Measurements from ENCODE around the gene CLEC4F. TPM values are rescaled to one million over a fixed set of nuclear protein-coding genes. Genes with fewer than 3 reads are reported as not detected.
"Not testable (repeated sequence)": the region's sequence is repeated elsewhere in the genome, so short reads cannot be mapped to it uniquely, and the experiment has no call there.

CLEC4F gene
- total RNA-seq, 1 donor from 2014 or later: not detected

GRCh38 chr2:70801607-70802263, 18.7 kb downstream of the CLEC4F start:
- Mint-ChIP-seq H3K27ac (ENCODE audit: unreplicated experiment) (no peak overlapping the region), H3K9me3 (peaks cover 4% of the 10 kb centered on the region), H3K36me3 (ENCODE audit: low read depth) (peaks cover 2% of the 10 kb centered on the region), H3K4me3 (no peak overlapping the region), H3K4me1 (peaks cover 5% of the 10 kb centered on the region), H3K27me3 (ENCODE audit: low read depth) (peaks cover 15% of the 10 kb centered on the region)
- no peak for DNase-seq (ENCODE audit: low read depth, low spot score)
- no peak for TF ChIP-seq CTCF (conservative IDR thresholded peaks at IDR 0.05)

- no peak for TF ChIP-seq CTCF (conservative IDR thresholded peaks at IDR 0.05)
- peaks cover 4% of the 10 kb centered on the region for H3K9me3 Mint-ChIP-seq
- no peak for DNase-seq (ENCODE audit: low read depth, low spot score)
- peaks cover 5% of the 10 kb centered on the region for H3K4me1 Mint-ChIP-seq
- H3K27me3 Mint-ChIP-seq (ENCODE audit: low read depth): peaks cover 24% of the 10 kb centered on the region
- no peak overlapping the region for H3K4me3 Mint-ChIP-seq
- peaks cover 2% of the 10 kb centered on the region for H3K36me3 Mint-ChIP-seq (ENCODE audit: low read depth)
- no peak overlapping the region for H3K27ac Mint-ChIP-seq (ENCODE audit: unreplicated experiment)
These were observed 20.7 kb downstream of the CLEC4F start for GRCh38 chr2:70799706-70800105.

- H3K4me3 Mint-ChIP-seq; H3K4me1 Mint-ChIP-seq; H3K27ac Mint-ChIP-seq (ENCODE audit: unreplicated experiment); DNase-seq (ENCODE audit: low read depth, low spot score); H3K36me3 Mint-ChIP-seq (ENCODE audit: low read depth); H3K9me3 Mint-ChIP-seq: not testable (repeated sequence)
- peaks cover 34% of the 10 kb centered on the region for H3K27me3 Mint-ChIP-seq (ENCODE audit: low read depth)
These were observed 22.4 kb downstream of the CLEC4F start for GRCh38 chr2:70797996-70798395.

- H3K27me3 Mint-ChIP-seq (ENCODE audit: low read depth): peaks cover 36% of the 10 kb centered on the region
- peaks cover 2% of the 10 kb centered on the region for H3K36me3 Mint-ChIP-seq (ENCODE audit: low read depth)
- H3K4me3 Mint-ChIP-seq: no peak overlapping the region
- H3K9me3 Mint-ChIP-seq: peaks cover 8% of the 10 kb centered on the region
- H3K27ac Mint-ChIP-seq (ENCODE audit: unreplicated experiment): no peak overlapping the region
- peaks cover 5% of the 10 kb centered on the region for H3K4me1 Mint-ChIP-seq
- DNase-seq (ENCODE audit: low read depth, low spot score): no peak
- TF ChIP-seq CTCF (conservative IDR thresholded peaks at IDR 0.05): no peak
These were observed 22.9 kb downstream of the CLEC4F start for GRCh38 chr2:70797506-70797905.

- no peak for DNase-seq (ENCODE audit: low read depth, low spot score)
- Mint-ChIP-seq H3K27me3 (ENCODE audit: low read depth) (peaks cover 47% of the 10 kb centered on the region), H3K4me1 (peaks cover 5% of the 10 kb centered on the region), H3K36me3 (ENCODE audit: low read depth) (peaks cover 5% of the 10 kb centered on the region), H3K4me3 (no peak overlapping the region), H3K9me3 (peaks cover 8% of the 10 kb centered on the region), H3K27ac (ENCODE audit: unreplicated experiment) (no peak overlapping the region)
- TF ChIP-seq CTCF (conservative IDR thresholded peaks at IDR 0.05): no peak
These were observed 24.1 kb downstream of the CLEC4F start for GRCh38 chr2:70796262-70796661.

- peaks cover 8% of the 10 kb centered on the region for H3K9me3 Mint-ChIP-seq
- TF ChIP-seq CTCF (conservative IDR thresholded peaks at IDR 0.05): no peak
- H3K36me3 Mint-ChIP-seq (ENCODE audit: low read depth): peaks cover 5% of the 10 kb centered on the region
- no peak overlapping the region for H3K27ac Mint-ChIP-seq (ENCODE audit: unreplicated experiment)
- H3K4me1 Mint-ChIP-seq: peaks cover 5% of the 10 kb centered on the region
- DNase-seq (ENCODE audit: low read depth, low spot score): no peak
- H3K27me3 Mint-ChIP-seq (ENCODE audit: low read depth): peaks cover 54% of the 10 kb centered on the region
- H3K4me3 Mint-ChIP-seq: no peak overlapping the region
These were observed 25.0 kb downstream of the CLEC4F start for GRCh38 chr2:70795164-70795995.
